Smooth muscle cell (in vitro differentiated cells): Measurements from ENCODE around the gene AGK. TPM values are rescaled to one million over a fixed set of nuclear protein-coding genes. Genes with fewer than 3 reads are reported as not detected.

ENCODE experiments used
- DNase-seq: peaks from one replicate; lab custom pipeline; 2025; ENCODE audit not compliant: unreplicated experiment; lab: John Stamatoyannopoulos, UW
- H2AFZ ChIP-seq: fragments of 200-600 bp; sonication (generic); 2 replicates; pipeline ENCODE4 v1.6.0; 2016; ENCODE audit warnings: antibody characterized with exemption, low read depth, mild to moderate bottlenecking
- H3F3A ChIP-seq: fragments of 200-600 bp; sonication (generic); 2 replicates; pipeline ENCODE4 v1.6.0; 2017; ENCODE audit warnings: antibody characterized with exemption, low read depth
- H3K27ac ChIP-seq: fragments of 200-600 bp; sonication (generic); 2 replicates; pipeline ENCODE4 v1.5.1; 2016; ENCODE audit warnings: low read depth, mild to moderate bottlenecking
- H3K27me3 ChIP-seq: fragments of 200-600 bp; sonication (generic); 2 replicates; pipeline ENCODE4 v1.6.1; 2016; ENCODE audit warnings: low read depth, mild to moderate bottlenecking
- H3K36me3 ChIP-seq: fragments of 200-600 bp; sonication (generic); 2 replicates; pipeline ENCODE4 v1.5.1; 2016; ENCODE audit warnings: low read depth
- H3K4me1 ChIP-seq: fragments of 200-600 bp; sonication (generic); 2 replicates; pipeline ENCODE4 v1.5.1; 2016; ENCODE audit warnings: low read depth
- H3K4me2 ChIP-seq: fragments of 200-600 bp; sonication (generic); 2 replicates; pipeline ENCODE4 v1.6.0; 2016; ENCODE audit warnings: mild to moderate bottlenecking
- H3K4me3 ChIP-seq: fragments of 200-600 bp; sonication (generic); 2 replicates; pipeline ENCODE4 v1.5.1; 2016; ENCODE audit warnings: mild to moderate bottlenecking
- H3K79me2 ChIP-seq: fragments of 200-600 bp; sonication (generic); 2 replicates; pipeline ENCODE4 v1.6.0; 2016; ENCODE audit warnings: low read depth, mild to moderate bottlenecking
- H3K9ac ChIP-seq: fragments of 200-600 bp; sonication (generic); 2 replicates; pipeline ENCODE4 v1.6.0; 2016; ENCODE audit warnings: low read depth
- H3K9me3 ChIP-seq: fragments of 200-600 bp; sonication (generic); replicated peaks from 2 replicates; pipeline ENCODE4 v1.5.1; 2016; ENCODE audit warnings: low read depth
- H4K20me1 ChIP-seq: fragments of 200-600 bp; sonication (generic); 2 replicates; pipeline ENCODE4 v1.6.0; 2016; ENCODE audit warnings: low read depth
- CTCF ChIP-seq: fragments of 200-600 bp; sonication (generic); IDR thresholded peaks from 2 replicates; pipeline ENCODE4 v1.5.1; 2017; ENCODE audit warnings: borderline replicate concordance, mild to moderate bottlenecking, antibody characterized with exemption; ENCODE audit not compliant: insufficient read depth, poor library complexity, severe bottlenecking
- WGBS: methylation state at CpG from one replicate; pipeline ENCODE4 v1.1.7; 2016; ENCODE audit warnings: low lambda C conversion rate; 5-methylcytosine and 5-hydroxymethylcytosine counted together
- polyA plus RNA-seq: library from polyadenylated mRNA; unstranded; fragments of >200 nt; fragmentation: Nextera tagmentation; extraction: Ambion mirVana; gene quantifications from 2 replicates; pipeline ENCODE4 v1.2.1, GENCODE V29; 2016
- total RNA-seq: library from RNA; depleted of rRNA; stranded (reverse); fragments of >200 nt; gene quantifications from 2 replicates; pipeline ENCODE4 v1.2.3, GENCODE V29; 2014

AGK gene
- total and polyA plus RNA-seq, 2 experiments from 2014 or later: 22.3 to 32.4 TPM

DNA sequence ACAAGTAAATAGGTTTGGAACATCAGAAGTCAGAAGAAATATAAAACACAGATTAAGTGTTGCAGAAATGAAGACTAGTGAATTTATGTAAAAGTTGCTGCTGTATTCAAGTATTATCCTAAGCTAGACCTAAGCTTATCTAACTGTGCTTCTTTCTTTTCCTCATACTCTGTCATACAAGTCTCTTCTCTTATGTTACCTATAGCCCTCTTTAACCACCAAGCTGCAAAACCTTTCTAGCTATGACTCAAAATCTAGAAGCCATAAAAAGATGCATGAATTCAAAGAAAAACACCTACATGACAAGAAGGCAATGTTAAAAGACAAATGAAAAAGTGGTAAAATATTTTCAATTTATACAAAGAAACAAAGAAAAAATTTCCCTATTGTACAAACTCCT, 127.8 kb downstream of the AGK start:
- Histone ChIP-seq H3K4me1 (peaks cover 11% of the 10 kb centered on the region), H3K4me3 (no peak overlapping the region), H3F3A (no peaks in the 10 kb centered on the region), H4K20me1 (no peaks in the 10 kb centered on the region), H3K9me3 (no peaks in the 10 kb centered on the region), H3K27me3 (no peaks in the 10 kb centered on the region), H3K36me3 (no peaks in the 10 kb centered on the region), H3K79me2 (no peaks in the 10 kb centered on the region), H3K27ac (no peak overlapping the region), H3K9ac (no peak overlapping the region), H2AFZ (no peak overlapping the region), H3K4me2 (no peak overlapping the region)
- DNase-seq: no peak
- TF ChIP-seq CTCF: no peak

GRCh38 chr7:141685285-141686023, 134.2 kb downstream of the AGK start:
- no peak overlapping the region for H3K9ac ChIP-seq
- H3K27ac ChIP-seq: no peak overlapping the region
- no peaks in the 10 kb centered on the region for H3K27me3 ChIP-seq
- H3K4me2 ChIP-seq: no peak overlapping the region
- H3K36me3 ChIP-seq: no peaks in the 10 kb centered on the region
- no peak for DNase-seq
- H3F3A ChIP-seq: no peaks in the 10 kb centered on the region
- no peak overlapping the region for H3K4me3 ChIP-seq
- peaks cover 12% of the 10 kb centered on the region for H4K20me1 ChIP-seq
- WGBS: 97% methylated on average over 27 of the region's 27 CpGs
- no peak overlapping the region for H2AFZ ChIP-seq
- H3K4me1 ChIP-seq: no peaks in the 10 kb centered on the region
- no peak for TF ChIP-seq CTCF
- no peaks in the 10 kb centered on the region for H3K9me3 ChIP-seq
- no peaks in the 10 kb centered on the region for H3K79me2 ChIP-seq

DNA sequence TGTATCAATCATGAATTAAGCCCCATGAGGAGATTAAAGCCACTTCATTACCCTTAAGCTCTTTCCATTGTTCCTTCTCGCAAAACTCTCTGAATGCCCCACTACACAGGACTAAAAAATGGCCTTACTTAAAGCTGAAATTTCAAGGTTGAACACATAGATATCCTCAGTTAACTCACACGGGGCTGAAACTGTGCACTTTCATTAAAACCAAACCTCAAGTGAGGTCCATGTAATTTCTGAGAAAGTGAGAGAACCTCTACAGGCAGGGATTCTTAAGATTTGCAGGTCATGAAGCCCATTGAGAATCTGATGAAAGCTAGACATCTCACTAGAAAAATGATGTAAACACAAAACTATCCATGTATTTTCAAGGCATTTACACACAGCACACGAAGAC, 134.9 kb downstream of the AGK start:
- no peak for DNase-seq
- no peaks in the 10 kb centered on the region for H3K27me3 ChIP-seq
- H3K36me3 ChIP-seq: no peaks in the 10 kb centered on the region
- H3K79me2 ChIP-seq: no peaks in the 10 kb centered on the region
- 93% methylated on average over 3 of the region's 3 CpGs for WGBS
- H3K27ac ChIP-seq: no peak overlapping the region
- H3F3A ChIP-seq: no peaks in the 10 kb centered on the region
- peaks cover 12% of the 10 kb centered on the region for H4K20me1 ChIP-seq
- no peak overlapping the region for H3K4me3 ChIP-seq
- TF ChIP-seq CTCF: no peak
- no peak overlapping the region for H3K9ac ChIP-seq
- H2AFZ ChIP-seq: no peak overlapping the region
- no peak overlapping the region for H3K4me2 ChIP-seq
- no peaks in the 10 kb centered on the region for H3K9me3 ChIP-seq
- H3K4me1 ChIP-seq: no peaks in the 10 kb centered on the region

- Histone ChIP-seq H3K4me3 (no peak overlapping the region), H3K4me2 (no peak overlapping the region), H4K20me1 (peaks cover 18% of the 10 kb centered on the region), H2AFZ (no peak overlapping the region), H3K27ac (no peak overlapping the region), H3K79me2 (no peaks in the 10 kb centered on the region), H3K9me3 (no peaks in the 10 kb centered on the region), H3K27me3 (no peaks in the 10 kb centered on the region), H3K9ac (no peak overlapping the region), H3F3A (no peaks in the 10 kb centered on the region), H3K36me3 (no peaks in the 10 kb centered on the region), H3K4me1 (no peaks in the 10 kb centered on the region)
- no peak for TF ChIP-seq CTCF
- no peak for DNase-seq
- WGBS: 58% methylated on average over 6 of the region's 6 CpGs
These were observed 135.5 kb downstream of the AGK start for GRCh38 chr7:141686670-141687069.
